Loucy (cell line): Measurements from ENCODE around the gene P2RX2.

Experiments
- H2AFZ ChIP-seq: fragments of 200-600 bp; sonication (generic); 2 replicates; pipeline ENCODE4 v1.6.0; 2016; ENCODE audit warnings: antibody characterized with exemption, mild to moderate bottlenecking, low read length, moderate library complexity
- H3F3A ChIP-seq: fragments of 200-600 bp; 2 replicates; pipeline ENCODE4 v1.6.0; 2016; ENCODE audit warnings: antibody characterized with exemption, low read depth, mild to moderate bottlenecking
- H3K27me3 ChIP-seq: fragments of 200-600 bp; sonication (generic); 2 replicates; pipeline ENCODE4 v1.6.1; 2014; ENCODE audit warnings: low read length, mild to moderate bottlenecking; ENCODE audit not compliant: insufficient read depth, poor library complexity, severe bottlenecking
- H3K36me3 ChIP-seq: fragments of 200-600 bp; sonication (generic); 2 replicates; pipeline ENCODE4 v1.6.1; 2016; ENCODE audit warnings: low read length; ENCODE audit not compliant: insufficient read depth
- H3K4me1 ChIP-seq: fragments of 200-600 bp; sonication (generic); 2 replicates; pipeline ENCODE4 v1.5.1; 2014; ENCODE audit warnings: low read length, mild to moderate bottlenecking; ENCODE audit not compliant: insufficient read depth, poor library complexity, severe bottlenecking
- H3K4me2 ChIP-seq: fragments of 200-600 bp; sonication (generic); 2 replicates; pipeline ENCODE4 v1.6.0; 2014; ENCODE audit warnings: antibody characterized with exemption, low read length, low read depth, mild to moderate bottlenecking; ENCODE audit not compliant: poor library complexity, severe bottlenecking
- H3K4me3 ChIP-seq: fragments of 200-600 bp; sonication (generic); 2 replicates; pipeline ENCODE4 v1.5.1; 2014; ENCODE audit warnings: low read length, mild to moderate bottlenecking, mixed read lengths; ENCODE audit not compliant: poor library complexity, severe bottlenecking
- H3K79me2 ChIP-seq: fragments of 200-600 bp; sonication (generic); 2 replicates; pipeline ENCODE4 v1.6.1; 2014; ENCODE audit warnings: low read length; ENCODE audit not compliant: insufficient read depth
- H3K9ac ChIP-seq: fragments of 200-600 bp; sonication (generic); 2 replicates; pipeline ENCODE4 v1.6.0; 2014; ENCODE audit warnings: mild to moderate bottlenecking, low read depth, low read length, moderate library complexity; ENCODE audit not compliant: poor library complexity, severe bottlenecking
- H3K9me2 ChIP-seq: fragments of 200-600 bp; sonication (generic); replicated peaks from 2 replicates; pipeline ENCODE4 v1.6.1; 2016; ENCODE audit warnings: low read depth, low read length, mixed read lengths
- H3K9me3 ChIP-seq: fragments of 200-600 bp; sonication (generic); 2 replicates; pipeline ENCODE4 v1.6.1; 2014; ENCODE audit warnings: mild to moderate bottlenecking, antibody characterized with exemption, low read length, low read depth; ENCODE audit not compliant: insufficient read depth
- H4K20me1 ChIP-seq: fragments of 200-600 bp; sonication (generic); 2 replicates; pipeline ENCODE4 v1.6.0; 2014; ENCODE audit warnings: antibody characterized with exemption, low read length, mild to moderate bottlenecking; ENCODE audit not compliant: insufficient read depth, poor library complexity, severe bottlenecking
- CTCF ChIP-seq: fragments of 200-600 bp; sonication (generic); conservative IDR thresholded peaks from 2 replicates; pipeline ENCODE4 v1.5.1; 2014; ENCODE audit warnings: mild to moderate bottlenecking, antibody characterized with exemption, low read length
- EZH2phosphoT487 ChIP-seq: fragments of 200-600 bp; IDR thresholded peaks from 2 replicates; pipeline ENCODE4 v1.6.1; 2018; ENCODE audit warnings: antibody characterized with exemption, mild to moderate bottlenecking, moderate library complexity, borderline replicate concordance

Gene P2RX2

DNA sequence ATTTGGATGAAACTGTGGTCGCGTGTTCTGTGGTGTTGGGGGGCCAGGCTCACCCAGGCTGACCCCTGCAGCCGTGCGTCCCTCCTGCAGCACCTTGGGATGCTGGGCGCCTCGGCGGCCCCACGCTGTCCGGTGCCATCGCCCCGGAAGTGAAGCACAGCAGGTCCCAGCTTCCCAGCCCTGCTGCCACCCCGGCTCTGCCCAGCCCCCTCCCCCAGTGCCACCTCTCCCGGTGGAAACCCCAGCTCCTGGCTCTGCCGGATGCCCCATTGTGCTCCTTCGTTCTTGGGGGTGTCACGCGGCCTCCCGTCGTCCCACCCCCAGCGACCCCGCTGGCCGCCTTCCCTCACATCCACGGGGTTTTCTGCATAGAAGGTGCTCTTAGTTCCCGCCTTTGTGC, 33.4 kb upstream of the P2RX2 start:
- H2AFZ ChIP-seq: no peak overlapping the region
- no peaks in the 10 kb centered on the region for H3K4me1 ChIP-seq
- peaks cover 13% of the 10 kb centered on the region; the same call in 1 of the 2 replicates for H3K36me3 ChIP-seq
- no peaks in the 10 kb centered on the region for H3F3A ChIP-seq
- H4K20me1 ChIP-seq: peaks cover 3% of the 10 kb centered on the region
- H3K9me2 ChIP-seq: no peaks in the 10 kb centered on the region
- H3K4me2 ChIP-seq: no peak overlapping the region
- no peak overlapping the region for H3K9ac ChIP-seq
- TF ChIP-seq CTCF (no peak), EZH2phosphoT487 (no peak)
- H3K27me3 ChIP-seq: no peaks in the 10 kb centered on the region
- H3K79me2 ChIP-seq: no peaks in the 10 kb centered on the region
- H3K4me3 ChIP-seq: no peak overlapping the region
- H3K9me3 ChIP-seq: no peaks in the 10 kb centered on the region

GRCh38 chr12:132586929-132587328, 31.6 kb upstream of the P2RX2 start:
- H3K36me3 ChIP-seq: no peaks in the 10 kb centered on the region
- no peaks in the 10 kb centered on the region for H3K9me2 ChIP-seq
- no peak overlapping the region for H3K4me2 ChIP-seq
- H2AFZ ChIP-seq: no peak overlapping the region
- TF ChIP-seq EZH2phosphoT487: no peak
- TF ChIP-seq CTCF: no peak
- no peaks in the 10 kb centered on the region for H3F3A ChIP-seq
- H3K4me1 ChIP-seq: no peaks in the 10 kb centered on the region
- no peaks in the 10 kb centered on the region for H3K27me3 ChIP-seq
- H3K79me2 ChIP-seq: no peaks in the 10 kb centered on the region
- no peaks in the 10 kb centered on the region for H3K9me3 ChIP-seq
- H4K20me1 ChIP-seq: peaks cover 3% of the 10 kb centered on the region
- H3K9ac ChIP-seq: no peak overlapping the region
- no peak overlapping the region for H3K4me3 ChIP-seq

GRCh38 chr12:132587781-132588180, 30.8 kb upstream of the P2RX2 start:
- H3K27me3 ChIP-seq: no peaks in the 10 kb centered on the region
- peaks cover 3% of the 10 kb centered on the region for H4K20me1 ChIP-seq
- H3K79me2 ChIP-seq: no peaks in the 10 kb centered on the region
- no peak for TF ChIP-seq CTCF
- no peak overlapping the region for H2AFZ ChIP-seq
- no peaks in the 10 kb centered on the region for H3K9me3 ChIP-seq
- H3F3A ChIP-seq: no peaks in the 10 kb centered on the region
- H3K9me2 ChIP-seq: no peaks in the 10 kb centered on the region
- no peak overlapping the region for H3K4me3 ChIP-seq
- H3K4me1 ChIP-seq: no peaks in the 10 kb centered on the region
- H3K36me3 ChIP-seq: no peaks in the 10 kb centered on the region
- no peak overlapping the region for H3K9ac ChIP-seq
- H3K4me2 ChIP-seq: no peak overlapping the region
